Kidney capillary endothelial cell (primary cell): ENCODE results near the gene RHOH.

ENCODE experiments used
- DNase-seq: peaks from one replicate; pipeline ENCODE4 v3.0.0-alpha.2; 2018; ENCODE audit warnings: low spot score

Gene RHOH

GRCh38 chr4:40295572-40295971 is 98.7 kb downstream of the RHOH start:
- no peak for DNase-seq
